WI38 (cell line): ENCODE data around the gene ADIPOQ.
"Not testable (repeated sequence)": the region's sequence is repeated elsewhere in the genome, so short reads cannot be mapped to it uniquely, and the experiment has no call there.

Source experiments
- H3K4me3 ChIP-seq: 2 replicates; pipeline ENCODE4 v1.5.1; 2011; ENCODE audit warnings: low read depth, mild to moderate bottlenecking, control low read depth, low read length
- CTCF ChIP-seq: IDR thresholded peaks from 2 replicates; pipeline ENCODE4 v1.5.1; 2012; ENCODE audit warnings: low read depth, mild to moderate bottlenecking, control low read depth, low read length

ADIPOQ gene

DNA sequence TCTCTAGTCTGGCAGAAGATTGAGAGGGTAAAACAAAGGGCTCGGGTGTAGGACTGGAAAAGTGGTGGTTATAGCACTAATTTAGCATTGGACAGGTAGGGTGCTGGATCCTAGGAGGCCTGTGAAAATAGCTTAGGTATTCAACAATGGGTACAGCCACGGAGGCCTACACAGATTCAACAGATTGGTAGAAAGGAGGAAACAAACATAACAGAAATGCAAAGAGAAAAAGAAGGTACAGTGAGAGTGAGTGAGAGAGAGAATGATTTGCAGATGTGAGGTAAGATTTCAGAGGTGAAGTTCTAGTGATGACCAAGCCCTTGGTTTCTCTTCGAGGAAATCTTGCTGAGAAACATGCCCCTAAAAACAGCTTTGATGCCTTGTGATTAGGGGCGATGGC, 37.9 kb downstream of the ADIPOQ start:
- no peak overlapping the region for H3K4me3 ChIP-seq
- no peak for TF ChIP-seq CTCF

DNA sequence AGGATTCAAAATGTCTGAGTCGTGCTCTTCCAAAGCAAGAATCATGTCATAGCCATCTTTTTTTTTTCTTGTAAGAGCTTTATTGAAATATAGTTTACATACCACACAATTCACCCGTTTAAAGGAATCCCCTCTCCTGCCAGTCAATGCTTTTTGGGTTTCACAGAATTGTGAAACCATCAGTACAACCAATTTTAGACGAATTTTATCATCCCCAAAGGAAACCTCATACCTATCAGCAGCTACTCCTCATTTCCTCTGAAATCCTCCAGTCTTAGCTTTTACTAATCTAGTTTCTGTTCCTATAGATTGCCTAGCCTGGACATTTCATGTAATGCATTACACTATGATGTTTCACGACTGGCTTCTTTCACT, 39.6 kb downstream of the ADIPOQ start:
- H3K4me3 ChIP-seq, result no peak overlapping the region

GRCh38 chr3:186882881-186883685, 40.6 kb downstream of the ADIPOQ start:
- H3K4me3 ChIP-seq, result no peak overlapping the region
- no peak for TF ChIP-seq CTCF

More for the DNA sequence above, 39.6 kb downstream of the ADIPOQ start:
- no peak for TF ChIP-seq CTCF

GRCh38 chr3:186883686-186884058, 41.2 kb downstream of the ADIPOQ start:
- H3K4me3 ChIP-seq, result no peak overlapping the region
- TF ChIP-seq CTCF, result no peak

DNA sequence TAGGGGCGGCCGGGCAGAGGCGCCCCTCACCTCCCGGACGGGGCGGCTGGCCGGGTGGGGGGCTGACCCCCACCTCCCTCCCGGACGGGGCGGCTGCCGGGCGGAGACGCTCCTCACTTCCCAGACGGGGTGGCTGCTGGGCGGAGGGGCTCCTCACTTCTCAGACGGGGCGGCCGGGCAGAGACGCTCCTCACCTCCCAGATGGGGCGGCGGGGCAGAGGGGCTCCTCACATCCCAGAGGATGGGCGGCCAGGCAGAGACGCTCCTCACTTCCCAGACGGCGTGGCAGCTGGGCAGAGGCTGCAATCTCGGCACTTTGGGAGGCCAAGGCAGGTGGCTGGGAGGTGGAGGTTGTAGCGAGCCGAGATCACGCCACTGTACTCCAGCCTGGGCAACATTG, 42.4 kb downstream of the ADIPOQ start:
- not testable (repeated sequence) for H3K4me3 ChIP-seq

- no peak overlapping the region for H3K4me3 ChIP-seq
- TF ChIP-seq CTCF, result no peak
Measured at GRCh38 chr3:186886202-186886981, 43.9 kb downstream of the ADIPOQ start.

GRCh38 chr3:186887507-186887938, 45.0 kb downstream of the ADIPOQ start:
- H3K4me3 ChIP-seq, result not testable (repeated sequence)

- no peak overlapping the region for H3K4me3 ChIP-seq
- TF ChIP-seq CTCF, result no peak
Measured at GRCh38 chr3:186888569-186888968, 46.1 kb downstream of the ADIPOQ start.

DNA sequence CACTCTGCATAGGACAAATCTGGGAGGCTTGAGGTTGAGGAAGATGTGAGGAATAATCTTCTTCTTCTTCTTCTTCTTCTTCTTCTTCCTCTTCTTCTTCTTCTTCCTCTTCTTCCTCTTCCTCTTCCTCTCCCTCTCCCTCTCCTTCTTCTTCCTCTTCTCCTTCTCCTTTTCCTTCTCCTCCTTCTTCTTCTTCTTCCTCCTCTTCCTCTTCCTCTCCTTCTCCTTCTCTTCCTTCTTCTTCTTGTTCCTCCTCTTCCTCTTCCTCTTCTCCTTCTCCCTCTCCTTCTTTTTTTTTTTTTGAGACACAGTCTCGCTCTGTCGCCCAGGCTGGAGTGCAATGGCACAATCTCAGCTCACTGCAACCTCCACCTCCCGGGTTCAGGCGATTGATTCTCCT, 47.2 kb downstream of the ADIPOQ start:
- not testable (repeated sequence) for H3K4me3 ChIP-seq
